ENCODE data around the gene USP3. TPM values are rescaled to one million over a fixed set of nuclear protein-coding genes. Genes with fewer than 3 reads are reported as not detected.
"Not testable (repeated sequence)": the region's sequence is repeated elsewhere in the genome, so short reads cannot be mapped to it uniquely, and the experiment has no call there.

USP3 gene
- total RNA-seq, 1 experiment from 2014 or later: 46.1 TPM

DNA sequence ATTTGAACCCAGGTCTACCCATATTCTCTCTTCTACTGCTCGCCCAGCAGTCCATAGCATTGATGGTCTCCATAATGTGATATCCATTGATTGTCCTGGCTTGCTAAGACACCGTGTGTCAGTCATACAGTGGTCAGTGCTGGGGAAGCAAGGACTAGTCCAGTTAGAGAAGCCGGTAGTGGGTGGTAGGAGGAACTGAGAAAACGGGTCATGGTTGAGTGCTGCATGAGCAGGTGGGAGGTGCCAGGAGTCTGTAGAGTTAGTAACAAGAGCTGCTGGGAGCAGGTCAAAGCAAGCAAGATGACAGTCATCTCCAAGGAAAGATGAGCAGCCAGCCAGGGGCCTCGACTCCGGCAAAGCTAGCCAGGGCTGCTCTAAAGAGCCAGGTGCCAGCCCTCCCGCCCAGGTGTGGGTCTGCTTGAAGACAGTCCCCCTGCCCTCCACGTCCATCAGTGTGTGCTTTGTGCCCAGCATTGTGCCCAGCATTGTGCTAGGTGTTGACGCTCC lies 29.5 kb upstream of the USP3 start:
- DNase-seq (ENCODE audit: extremely low read depth, low read depth): no peak

DNA sequence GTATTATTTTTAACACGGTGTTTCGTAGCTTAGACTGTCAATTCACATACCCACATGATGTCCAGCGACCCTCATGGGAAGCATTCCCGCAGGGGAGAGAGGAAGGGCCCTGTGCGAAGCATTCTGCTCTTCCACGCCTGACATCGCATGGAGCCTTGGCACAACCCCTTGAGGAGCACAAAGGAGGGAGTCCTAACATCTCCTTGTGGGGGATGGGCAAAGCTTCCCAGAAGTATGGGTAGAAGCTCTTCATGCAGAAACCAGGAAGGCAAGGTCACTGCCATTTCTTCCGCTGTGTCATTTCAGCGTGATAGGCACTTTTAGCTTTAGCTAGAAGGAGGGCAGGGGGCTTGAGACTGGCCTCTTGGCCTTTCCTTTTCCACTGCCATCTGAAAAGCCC lies 28.7 kb upstream of the USP3 start:
- no peak for DNase-seq (ENCODE audit: extremely low read depth, low read depth)

DNA sequence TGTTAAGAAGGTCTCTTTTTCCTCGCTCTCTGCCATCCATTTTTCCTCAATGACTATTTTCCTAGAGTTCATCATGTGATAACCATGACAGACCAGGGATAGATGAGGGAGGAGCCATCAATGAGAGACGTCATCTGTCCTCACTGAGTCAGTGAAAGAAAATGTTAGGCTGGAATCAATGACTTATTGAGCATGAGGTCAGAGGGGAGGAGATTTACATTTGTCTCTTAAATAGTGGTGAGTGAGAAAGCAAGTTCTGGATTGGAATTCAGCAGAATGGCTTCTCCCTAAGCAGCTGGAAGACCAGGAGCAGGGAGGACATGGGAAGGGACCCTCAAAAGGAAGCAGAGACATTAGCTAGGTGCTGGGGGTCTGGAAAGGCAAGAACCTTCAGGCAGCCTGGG lies 28.2 kb upstream of the USP3 start:
- DNase-seq (ENCODE audit: extremely low read depth, low read depth): peak; percentile 74

DNA sequence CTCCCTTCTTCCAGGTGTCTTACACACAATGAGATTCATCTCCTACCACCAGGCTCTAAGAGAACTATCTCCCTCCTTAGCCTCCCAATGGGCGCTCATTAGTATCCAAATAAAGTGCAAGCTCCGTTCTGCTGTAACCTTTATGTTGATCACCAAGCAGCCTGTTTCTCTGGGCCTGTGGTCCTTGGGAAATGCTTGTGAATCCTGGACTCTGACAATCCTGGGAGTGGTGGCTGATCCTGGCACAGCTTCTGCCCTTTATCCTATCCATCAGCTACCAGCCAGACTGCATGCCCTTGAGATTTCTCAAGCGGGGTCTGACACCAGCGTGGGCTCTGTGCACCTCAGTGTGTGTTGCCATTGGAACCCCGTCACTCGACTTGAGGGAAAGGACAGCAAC lies 26.1 kb upstream of the USP3 start:
- DNase-seq (ENCODE audit: extremely low read depth, low read depth): no peak

DNA sequence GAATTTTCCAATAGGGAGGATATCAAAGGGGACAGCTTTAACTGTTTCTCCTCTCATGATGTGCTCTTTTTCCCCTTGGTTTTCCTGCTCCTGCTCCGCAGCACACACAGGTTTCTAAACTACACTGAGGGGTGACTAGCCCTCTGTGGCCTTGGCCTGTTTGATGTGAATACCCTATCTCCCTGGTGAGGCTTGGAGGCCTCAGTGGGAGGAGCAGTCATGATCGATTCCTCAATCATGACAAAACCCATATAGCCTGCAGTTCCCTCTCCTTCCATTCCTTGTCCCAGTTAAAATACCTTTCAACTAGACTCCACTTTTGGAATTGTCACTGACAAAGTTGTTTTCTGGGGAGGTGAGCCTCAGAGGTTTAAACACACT lies 24.0 kb upstream of the USP3 start:
- no peak for DNase-seq (ENCODE audit: extremely low read depth, low read depth)

DNA sequence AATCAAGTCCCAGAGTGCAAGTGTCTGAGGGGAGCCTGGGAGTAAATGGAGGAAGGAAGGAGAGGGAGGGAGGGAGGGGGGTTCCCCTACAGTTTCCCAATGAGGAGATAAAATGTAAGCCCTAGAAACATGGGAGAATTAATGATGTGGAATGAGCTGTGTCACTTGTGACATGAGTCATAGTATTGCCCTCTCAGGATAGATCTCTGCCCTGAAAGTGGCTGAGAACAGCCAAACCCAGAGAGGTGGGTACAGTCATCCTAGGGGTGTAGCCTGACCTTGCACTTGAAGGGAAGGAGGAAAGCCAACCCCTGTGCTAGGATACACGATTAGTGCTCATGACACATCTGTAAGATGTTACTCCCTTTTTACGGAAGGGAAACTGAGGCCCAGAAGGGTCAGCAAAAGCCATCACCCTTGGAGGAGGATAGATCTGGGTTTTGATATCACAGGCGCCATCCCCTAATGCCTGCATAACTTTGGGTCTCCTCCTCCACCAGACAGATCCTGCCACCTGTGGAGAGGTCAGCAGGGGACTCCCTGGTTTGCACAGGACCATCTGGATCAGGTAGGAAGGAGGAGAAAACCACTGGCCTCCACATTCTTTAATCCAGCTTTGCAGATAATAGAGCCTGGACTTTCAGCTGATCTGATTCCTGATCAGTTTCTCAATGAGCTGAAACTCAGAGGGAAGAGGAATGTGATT lies 23.1 kb upstream of the USP3 start:
- DNase-seq (ENCODE audit: extremely low read depth, low read depth): no peak

DNA sequence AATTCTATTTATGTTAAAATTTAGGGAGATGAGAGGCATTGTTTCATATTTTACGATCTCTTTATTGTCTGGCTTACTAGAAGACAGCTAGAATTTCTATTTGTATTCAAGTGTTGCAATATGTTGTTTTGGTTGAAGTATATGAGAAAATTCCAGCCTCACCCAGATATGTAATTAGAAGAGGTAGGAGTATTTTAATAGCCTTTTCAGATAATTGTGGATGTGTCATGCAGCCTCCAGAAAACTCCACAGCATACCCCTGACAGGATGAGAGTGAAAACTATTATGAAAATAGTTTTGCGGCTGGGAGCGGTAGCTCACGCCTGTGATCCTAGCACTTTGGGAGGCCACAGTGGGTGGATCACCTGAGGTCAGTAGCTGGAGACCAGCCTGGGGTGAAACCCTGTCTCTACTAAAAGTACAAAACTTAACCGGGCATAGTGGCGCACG lies 21.5 kb upstream of the USP3 start:
- DNase-seq (ENCODE audit: extremely low read depth, low read depth): no peak

DNA sequence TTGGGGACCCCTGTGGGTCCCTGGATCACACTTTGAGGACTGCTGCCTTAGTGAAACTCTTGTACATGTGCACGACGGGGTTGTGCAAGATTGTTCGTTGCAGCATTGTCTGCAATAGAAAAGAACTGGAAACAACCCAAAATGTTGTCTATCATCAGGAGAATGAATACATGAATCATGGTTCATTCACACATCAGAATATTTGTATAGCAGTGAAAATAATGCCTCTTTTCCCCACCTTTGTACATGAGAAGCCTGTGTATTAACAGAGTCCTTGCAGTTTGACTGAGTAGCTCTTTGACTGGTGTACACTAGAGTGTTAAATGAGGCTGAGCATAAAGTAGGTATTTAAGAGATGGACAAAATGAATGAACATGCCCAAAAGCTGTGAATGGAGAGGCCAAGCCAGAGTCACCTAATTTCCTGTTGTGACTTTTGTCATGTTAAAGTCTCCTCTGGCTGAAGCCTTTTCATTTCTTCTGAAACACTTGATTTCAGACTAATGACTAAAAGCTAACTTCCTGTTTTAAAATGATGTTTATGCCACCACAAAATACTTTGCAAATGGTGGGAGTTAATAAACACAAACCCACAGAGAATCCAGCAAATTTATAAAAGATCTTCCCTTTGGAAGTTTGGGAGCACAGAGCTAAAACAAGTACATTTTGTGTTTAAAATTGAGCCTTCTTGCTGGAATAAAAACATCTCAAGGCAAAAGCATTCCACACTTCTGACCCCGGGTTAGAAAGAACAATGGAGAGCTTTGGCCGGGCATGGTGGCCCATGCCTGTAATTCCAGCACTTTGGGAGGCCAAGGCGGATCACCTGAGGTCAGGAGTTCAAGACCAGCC lies 20.6 kb upstream of the USP3 start:
- no peak for DNase-seq (ENCODE audit: extremely low read depth, low read depth)

DNA sequence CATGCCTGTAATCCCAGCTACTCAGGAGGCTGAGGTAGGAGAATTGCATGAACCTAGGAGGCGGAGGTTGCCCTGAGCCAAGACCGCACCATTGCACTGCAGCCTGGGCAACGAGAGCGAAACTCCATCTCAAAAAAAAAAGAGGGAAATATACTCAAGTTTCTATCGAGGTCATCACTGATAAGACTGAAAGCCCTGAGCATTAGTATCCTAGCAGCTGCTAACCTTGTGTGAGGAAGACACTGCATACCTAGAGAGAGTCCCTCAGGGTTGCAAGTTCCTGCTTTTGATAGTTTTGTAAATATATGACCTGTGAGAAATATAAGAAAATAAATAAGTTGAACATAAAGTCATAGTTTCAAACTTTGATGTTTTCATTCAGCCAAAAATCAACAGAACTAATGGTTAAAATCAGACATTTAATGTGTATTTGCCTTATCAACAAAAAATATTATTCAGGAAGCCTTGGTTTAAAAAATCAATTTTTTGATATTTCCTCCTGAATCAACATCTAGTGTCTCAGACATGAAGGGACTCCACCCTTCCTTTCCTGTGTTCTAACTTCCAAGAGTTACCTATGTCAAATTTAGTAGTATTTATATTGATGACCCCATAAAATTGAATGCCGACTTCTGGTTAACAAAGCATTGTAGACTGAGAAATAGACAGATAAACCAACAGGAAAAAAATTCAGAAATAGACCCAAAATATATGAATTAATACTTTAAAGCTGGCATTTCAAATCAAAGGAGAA lies 19.8 kb upstream of the USP3 start:
- no peak for DNase-seq (ENCODE audit: extremely low read depth, low read depth)

DNA sequence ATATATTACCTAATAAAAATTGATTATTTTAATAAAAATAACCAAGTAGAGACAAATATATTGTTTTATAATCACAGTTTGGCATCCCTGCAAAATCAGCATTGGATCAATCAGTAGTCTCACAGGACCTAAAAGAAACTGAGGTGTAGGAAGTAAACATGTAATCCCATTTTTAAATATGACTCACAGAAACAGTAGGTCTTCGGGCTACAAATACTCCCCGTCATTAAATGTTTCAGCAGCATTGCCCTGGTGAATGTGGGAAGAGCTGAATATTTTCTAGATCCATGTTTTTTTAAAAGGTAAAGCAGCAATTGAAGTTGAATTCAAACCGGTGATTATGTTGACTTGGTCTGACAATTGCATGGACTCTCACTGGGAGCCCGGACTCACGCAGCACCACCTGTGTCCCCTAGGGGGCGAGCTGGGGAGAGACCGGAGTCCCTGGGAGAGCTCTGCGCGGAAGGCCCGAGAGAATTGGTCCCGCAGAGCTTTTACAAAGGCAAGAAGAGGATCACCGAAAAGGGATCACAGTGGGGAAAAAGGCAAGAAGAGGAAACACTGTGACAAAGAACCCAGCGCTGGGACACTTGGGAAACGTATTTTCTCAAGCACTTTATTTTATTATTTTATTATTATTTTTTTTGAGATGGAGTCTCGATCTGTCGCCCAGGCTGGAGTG lies 17.2 kb upstream of the USP3 start:
- peak; percentile 78 for DNase-seq (ENCODE audit: extremely low read depth, low read depth)

DNA sequence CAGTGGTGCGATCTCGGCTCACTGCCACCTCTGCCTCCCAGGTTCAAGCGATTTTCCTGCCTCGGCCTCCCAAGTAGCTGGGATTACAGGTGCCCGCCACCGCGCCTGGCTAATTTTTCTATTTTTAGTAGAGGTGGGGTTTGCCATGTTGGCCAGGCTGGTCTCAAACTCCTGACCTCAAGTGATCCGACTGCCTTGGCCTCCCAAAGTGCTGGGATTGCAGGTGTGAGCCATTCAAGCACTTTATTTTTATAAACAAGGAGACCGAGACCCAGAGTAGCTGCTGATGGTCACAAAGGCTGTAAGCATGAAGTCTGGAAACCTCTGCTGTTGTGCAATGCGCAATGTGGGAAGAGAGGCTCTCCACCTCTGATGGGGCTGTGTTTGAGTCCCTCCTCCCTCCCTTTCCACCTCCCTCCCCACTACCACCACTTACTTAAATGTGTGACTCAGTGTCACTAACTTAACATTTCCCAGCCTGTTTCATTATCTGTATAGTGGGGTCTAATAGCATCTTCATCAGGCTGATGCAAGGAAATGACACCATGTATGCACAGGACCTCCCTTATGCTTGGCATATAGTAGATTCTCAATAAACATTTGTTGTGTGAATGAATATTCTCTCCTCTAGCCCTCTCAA lies 16.5 kb upstream of the USP3 start:
- not testable (repeated sequence) for DNase-seq (ENCODE audit: extremely low read depth, low read depth)

DNA sequence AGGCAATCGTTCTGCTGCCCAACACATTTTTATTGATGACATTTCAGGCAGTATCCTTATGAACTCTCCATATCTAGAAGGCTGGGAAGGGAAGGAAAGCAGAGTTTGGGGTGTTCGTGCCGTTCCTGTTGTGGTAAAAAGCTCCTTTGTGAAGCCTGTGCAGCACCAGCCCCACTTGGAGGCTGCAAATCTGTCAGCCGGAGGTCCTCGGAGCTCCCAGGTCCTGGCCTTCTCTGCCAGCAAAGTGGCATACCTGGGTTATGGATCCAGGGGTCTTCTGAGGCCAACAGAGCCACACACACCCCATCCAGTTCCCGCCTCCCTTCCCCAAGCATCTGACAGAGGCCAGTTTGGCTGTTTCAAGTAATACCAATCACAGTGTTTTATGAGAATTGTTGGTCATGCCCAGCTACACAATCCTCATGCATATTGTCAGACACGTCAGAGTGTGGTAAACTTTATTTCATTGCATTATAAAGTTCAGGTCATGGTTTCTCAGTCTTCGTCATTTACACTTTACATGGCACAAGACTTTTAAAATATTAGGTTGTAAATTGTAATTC lies 15.9 kb upstream of the USP3 start:
- DNase-seq (ENCODE audit: extremely low read depth, low read depth): no peak

DNA sequence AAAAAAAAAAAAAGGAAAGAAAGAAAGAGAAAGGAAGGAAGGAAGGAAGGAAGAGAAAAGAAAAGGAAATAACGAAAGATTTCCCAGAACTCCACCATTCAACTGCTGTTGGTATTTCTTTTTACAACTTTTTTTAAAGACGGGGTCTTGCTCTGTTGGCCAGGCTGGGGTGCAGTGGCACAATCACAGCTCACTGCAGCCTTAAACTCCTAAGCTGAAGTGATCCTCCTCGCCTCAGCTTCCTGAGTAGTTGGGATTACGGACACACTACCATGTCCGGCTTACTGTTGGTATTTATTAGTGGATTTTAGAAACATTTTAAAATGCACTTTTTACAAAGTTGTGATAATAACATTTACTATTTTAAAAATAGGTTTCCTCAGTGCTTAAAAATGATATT lies 15.0 kb upstream of the USP3 start:
- no peak for DNase-seq (ENCODE audit: extremely low read depth, low read depth)

DNA sequence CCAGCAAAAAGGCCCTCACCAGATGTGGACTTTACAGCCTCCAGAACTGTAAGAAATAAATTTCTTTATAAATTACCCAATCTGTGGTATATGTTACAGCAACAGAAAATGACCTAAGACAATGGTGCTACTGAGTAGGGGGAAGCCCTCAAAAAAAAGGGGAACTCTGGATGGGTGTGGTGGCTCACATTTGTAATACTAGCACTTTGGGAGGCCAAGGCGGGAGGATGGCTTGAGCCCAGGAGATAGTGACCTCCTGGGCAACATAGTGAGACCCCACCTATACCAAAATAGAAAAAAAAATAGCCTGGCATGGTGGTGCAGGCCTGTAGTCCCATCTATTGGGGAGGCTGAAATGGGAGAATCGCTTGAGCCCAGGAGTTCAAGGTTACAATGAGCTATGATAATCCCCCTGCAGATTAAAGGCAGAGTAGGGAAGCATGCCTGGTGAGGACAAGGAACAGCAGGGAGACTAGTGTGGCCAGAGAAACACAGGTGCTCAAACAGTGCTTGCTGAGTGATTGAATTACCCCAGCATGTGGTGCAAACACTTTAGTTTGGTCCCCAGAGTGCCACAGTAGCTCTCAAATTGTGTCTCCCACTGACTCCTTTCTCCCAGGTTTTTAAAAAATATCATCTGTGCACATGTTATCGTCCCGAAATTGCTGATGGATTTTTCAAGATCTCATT lies 13.9 kb upstream of the USP3 start:
- DNase-seq (ENCODE audit: extremely low read depth, low read depth): no peak

DNA sequence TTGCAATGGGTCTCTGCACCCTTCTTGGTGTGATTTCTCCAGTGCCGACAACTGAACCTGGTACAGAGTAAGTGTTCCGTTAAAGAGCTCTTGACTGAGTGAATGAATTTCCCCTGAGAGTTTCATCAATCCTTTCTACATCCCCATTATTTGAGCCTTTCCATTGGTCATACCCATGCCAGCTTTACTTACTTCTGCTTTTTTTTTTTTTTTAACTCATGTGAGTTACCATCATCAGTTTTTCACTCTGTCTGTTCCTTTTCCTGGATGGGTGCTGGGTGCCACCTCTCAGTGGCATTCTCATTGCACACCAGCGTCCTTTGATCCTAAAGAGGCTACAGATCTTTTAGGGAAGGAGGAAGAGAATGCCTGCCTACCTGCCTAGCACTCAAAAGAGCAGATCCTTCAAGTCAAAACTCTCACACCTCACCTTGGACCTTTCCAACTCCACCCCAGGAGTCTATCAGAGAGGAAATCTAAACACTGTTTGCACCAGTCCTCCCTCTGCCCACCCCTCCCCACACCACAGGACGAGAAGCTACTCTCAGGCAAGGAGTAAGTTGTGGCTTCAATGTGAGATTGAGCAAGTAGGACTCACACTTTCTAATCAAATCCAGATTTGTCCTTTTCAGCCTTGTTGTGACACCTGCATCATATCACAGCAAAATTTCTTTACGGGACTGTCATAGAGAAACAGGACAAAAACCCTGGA lies 13.1 kb upstream of the USP3 start:
- DNase-seq (ENCODE audit: extremely low read depth, low read depth): no peak

DNA sequence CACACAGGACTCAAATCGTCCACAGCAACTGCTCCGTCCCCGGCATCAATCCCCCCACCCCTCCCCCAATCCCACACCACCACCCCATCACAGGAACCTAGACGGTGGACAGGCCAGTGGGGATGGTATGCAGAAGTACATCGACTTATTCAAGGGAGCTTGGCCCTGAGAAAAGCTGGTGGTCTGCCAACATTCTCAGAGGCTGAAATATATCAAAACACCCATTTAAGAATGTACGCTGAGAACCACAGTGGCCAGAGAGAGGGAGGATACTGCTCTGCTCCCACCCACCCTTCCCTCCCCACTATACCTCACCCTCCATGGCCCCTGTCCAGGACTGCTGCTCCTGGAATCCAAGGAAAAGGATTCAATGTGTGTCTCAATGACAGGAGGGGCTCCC lies 12.4 kb upstream of the USP3 start:
- DNase-seq (ENCODE audit: extremely low read depth, low read depth): no peak

DNA sequence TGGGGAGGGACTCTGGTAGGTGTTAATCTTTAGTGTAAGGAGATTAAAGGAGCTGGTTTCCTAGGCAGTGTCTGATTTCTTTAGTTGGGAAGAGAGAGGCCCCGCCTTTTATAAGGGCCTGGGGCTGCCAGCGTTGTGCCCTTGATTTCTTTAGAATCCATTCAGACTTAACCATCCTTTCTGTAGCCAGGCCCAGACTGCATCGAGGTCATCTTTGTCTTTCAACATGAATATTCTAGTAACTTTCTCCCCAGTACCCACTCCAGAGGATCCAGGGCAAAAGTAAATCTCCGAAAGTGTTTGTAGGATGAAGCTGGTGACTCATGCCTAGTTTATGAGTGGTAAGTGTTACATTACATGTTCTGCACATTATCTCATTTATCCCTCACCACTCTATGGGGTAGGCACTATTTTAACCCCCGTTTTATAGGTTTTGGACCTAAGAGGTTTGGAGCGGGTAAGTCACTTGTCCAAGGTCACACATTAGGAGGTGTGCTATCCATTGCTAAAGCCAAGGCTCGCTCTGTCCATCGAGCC lies 11.8 kb upstream of the USP3 start:
- no peak for DNase-seq (ENCODE audit: extremely low read depth, low read depth)

DNA sequence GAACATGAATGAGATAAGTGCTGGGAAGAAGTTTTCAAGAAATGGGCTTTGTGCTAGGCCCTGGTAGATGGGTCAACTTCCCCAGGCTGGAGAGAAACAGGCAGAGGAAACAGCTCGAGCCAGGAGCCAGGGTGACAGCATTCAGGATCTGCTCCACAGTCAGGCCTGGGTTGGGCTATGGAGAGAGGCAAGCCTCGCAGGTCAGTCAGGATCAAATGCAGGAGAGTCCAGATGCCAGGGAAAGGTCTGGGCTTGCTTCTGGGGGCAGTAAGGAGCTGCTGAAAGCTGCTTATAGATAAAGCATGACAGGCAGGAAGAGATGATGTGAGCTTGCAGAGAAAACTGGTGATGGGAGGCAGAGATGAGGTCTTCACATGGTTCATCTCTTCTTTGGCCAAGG lies 11.0 kb upstream of the USP3 start:
- DNase-seq (ENCODE audit: extremely low read depth, low read depth): no peak
